IMR-90 (cell line): Measurements from ENCODE around the gene ISOC2. TPM values are rescaled to one million over a fixed set of nuclear protein-coding genes. Genes with fewer than 3 reads are reported as not detected.

Experiments
- ATAC-seq: fragments of 200-7000 bp; cut with Tn5 transposase; 2 replicates; pipeline ENCODE4 v1.9.1; 2020; ENCODE audit warnings: low read depth, mild to moderate bottlenecking, moderate library complexity
- BruUV-seq: library from RNA; stranded (reverse); fragments of 400-500 nt; replicated peaks from 2 replicates; lab custom pipeline; 2021; lab: Mats Ljungman, UMichigan
- CTCF ChIA-PET: fragments of 300-600 bp; formaldehyde crosslinking; extraction: SDS; loops from one replicate; lab custom pipeline; 2021; ENCODE audit warnings: antibody characterized with exemption; lab: Yijun Ruan, JAX
- POLR2A ChIA-PET: fragments of 300-600 bp; sonication (Branson Sonifier 250); formaldehyde crosslinking; loops from one replicate; lab custom pipeline; 2022; ENCODE audit warnings: antibody characterized with exemption; ENCODE audit not compliant: unreplicated experiment; lab: Charles Lee
- DNase-seq: peaks from one replicate; pipeline ENCODE4 v3.0.0; 2013
- H2AFZ ChIP-seq: replicated peaks from 2 replicates; pipeline ENCODE3; 2013; ENCODE audit warnings: low read length, mild to moderate bottlenecking; ENCODE audit not compliant: poor library complexity
- H2AK5ac ChIP-seq: 2 replicates; pipeline ENCODE4 v1.6.1; 2013; ENCODE audit warnings: low read depth, low read length, inconsistent platforms
- H2AK9ac ChIP-seq: replicated peaks from 2 replicates; pipeline ENCODE3; 2013; ENCODE audit warnings: mild to moderate bottlenecking, low read depth, low read length, moderate library complexity; ENCODE audit not compliant: poor library complexity
- H2BK120ac ChIP-seq: 2 replicates; pipeline ENCODE4 v1.6.1; 2013; ENCODE audit warnings: low read depth, low read length, inconsistent platforms
- H2BK15ac ChIP-seq: 3 replicates; pipeline ENCODE4 v1.6.1; 2013; ENCODE audit warnings: low read depth, low read length, inconsistent platforms
- H2BK20ac ChIP-seq: 2 replicates; pipeline ENCODE4 v1.6.1; 2013; ENCODE audit warnings: low read depth, mild to moderate bottlenecking, inconsistent platforms, low read length, moderate library complexity
- H2BK5ac ChIP-seq: 2 replicates; pipeline ENCODE4 v1.6.1; 2013; ENCODE audit warnings: mild to moderate bottlenecking, low read depth, low read length, inconsistent platforms; ENCODE audit not compliant: poor library complexity, severe bottlenecking
- H3K14ac ChIP-seq: replicated peaks from 2 replicates; pipeline ENCODE4 v1.6.1; 2013; ENCODE audit warnings: low read depth, low read length, inconsistent platforms
- H3K18ac ChIP-seq: 2 replicates; pipeline ENCODE4 v1.6.1; 2013; ENCODE audit warnings: low read depth, low read length, control low read depth
- H3K23ac ChIP-seq: 2 replicates; pipeline ENCODE4 v1.6.1; 2013; ENCODE audit warnings: low read depth, low read length, inconsistent platforms
- H3K27ac ChIP-seq: 2 replicates; pipeline ENCODE4 v1.5.1; 2013; ENCODE audit warnings: mild to moderate bottlenecking, control low read depth, low read length; ENCODE audit not compliant: insufficient read depth
- H3K27me3 ChIP-seq: 2 replicates; pipeline ENCODE4 v1.6.1; 2013; ENCODE audit warnings: low read length; ENCODE audit not compliant: control insufficient read depth, insufficient read depth
- H3K36me3 ChIP-seq: 2 replicates; pipeline ENCODE4 v1.6.1; 2013; ENCODE audit warnings: low read length, mixed read lengths; ENCODE audit not compliant: control insufficient read depth, insufficient read depth
- H3K4ac ChIP-seq: 2 replicates; pipeline ENCODE4 v1.6.1; 2013; ENCODE audit warnings: low read depth, low read length, inconsistent platforms
- H3K4me1 ChIP-seq: 2 replicates; pipeline ENCODE4 v1.6.1; 2013; ENCODE audit warnings: low read length, mixed read lengths; ENCODE audit not compliant: control insufficient read depth, insufficient read depth
- H3K4me2 ChIP-seq: 2 replicates; pipeline ENCODE4 v1.6.1; 2013; ENCODE audit warnings: low read depth, mild to moderate bottlenecking, control low read depth, low read length, moderate library complexity
- H3K4me3 ChIP-seq: 2 replicates; pipeline ENCODE4 v1.5.1; 2013; ENCODE audit warnings: low read depth, mild to moderate bottlenecking, control low read depth, low read length, moderate library complexity; ENCODE audit not compliant: insufficient read depth
- H3K56ac ChIP-seq: 2 replicates; pipeline ENCODE4 v1.6.1; 2013; ENCODE audit warnings: low read length, inconsistent platforms; ENCODE audit not compliant: insufficient read depth; ENCODE audit errors: extremely low read depth
- H3K79me1 ChIP-seq, 2 experiments: 2 replicates each; pipeline ENCODE4 v1.6.1; 2013; ENCODE audit warnings: low read length in 2 of 2, inconsistent platforms in 1 of 2, low read depth in 1 of 2
- H3K9ac ChIP-seq: 2 replicates; pipeline ENCODE4 v1.6.1; 2013; ENCODE audit warnings: low read depth, low read length, control low read depth
- H3K9me1 ChIP-seq: 2 replicates; pipeline ENCODE4 v1.6.1; 2013; ENCODE audit warnings: low read length, inconsistent platforms; ENCODE audit not compliant: insufficient read depth
- H3K9me3 ChIP-seq: 2 replicates; pipeline ENCODE4 v1.6.1; 2013; ENCODE audit warnings: low read length; ENCODE audit not compliant: control insufficient read depth, insufficient read depth
- H4K20me1 ChIP-seq: 2 replicates; pipeline ENCODE4 v1.6.1; 2013; ENCODE audit warnings: low read length, inconsistent platforms; ENCODE audit not compliant: insufficient read depth
- H4K5ac ChIP-seq: 2 replicates; pipeline ENCODE4 v1.6.1; 2013; ENCODE audit warnings: mild to moderate bottlenecking, low read depth, low read length, control low read depth
- H4K8ac ChIP-seq, 2 experiments: 2 replicates each; pipeline ENCODE4 v1.6.1; 2013; ENCODE audit warnings: low read depth in 2 of 2, low read length in 2 of 2, control low read depth in 1 of 2, inconsistent platforms in 1 of 2
- H4K91ac ChIP-seq: 2 replicates; pipeline ENCODE4 v1.6.1; 2013; ENCODE audit warnings: low read depth, low read length, inconsistent platforms; ENCODE audit not compliant: insufficient read depth
- BHLHE40 ChIP-seq: fragments of 150-350 bp; IDR thresholded peaks from 2 replicates; pipeline ENCODE4 v1.6.1; 2016; ENCODE audit warnings: mild to moderate bottlenecking, low read depth, low read length
- CHD1 ChIP-seq: IDR thresholded peaks from 2 replicates; pipeline ENCODE4 v1.6.1; 2012; ENCODE audit warnings: low read depth, low read length, improper control_type of control experiment
- FOS ChIP-seq: fragments of 150-350 bp; IDR thresholded peaks from 2 replicates; pipeline ENCODE4 v1.6.1; 2016; ENCODE audit warnings: low read depth, low read length
- RAD21 ChIP-seq: IDR thresholded peaks from 2 replicates; pipeline ENCODE4 v1.6.1; 2012; ENCODE audit warnings: low read length, improper control_type of control experiment
- WGBS, 2 experiments: methylation state at CpG; one replicate each; pipeline versions ENCODE4 v1.1.5 to v1.1.7; 2013; ENCODE audit warnings: missing lambda C conversion rate in 2 of 2; ENCODE audit not compliant: insufficient read length in 1 of 2; ENCODE audit errors: extremely low coverage in 2 of 2; 5-methylcytosine and 5-hydroxymethylcytosine counted together
- dilution Hi-C: fragments of 300-500 bp; cut with HindIII; formaldehyde crosslinking; loops from one replicate; pipeline ENCODE4 v1.14.3; 2018; ENCODE audit warnings: low sequenced_read_pairs; ENCODE audit not compliant: unreplicated experiment
- in situ Hi-C: fragments of 300-500 bp; cut with MboI; formaldehyde crosslinking; loops from 3 replicates; pipeline ENCODE4 v1.14.3; 2019; ENCODE audit warnings: low sequenced_read_pairs, inconsistent platforms, mixed read lengths
- intact Hi-C: fragments of 100-400 bp; cut with micrococcal nuclease; formaldehyde crosslinking; loops from 2 replicates; pipeline ENCODE4 v1.10.0; 2022
- polyA plus RNA-seq, 3 experiments: library from polyadenylated mRNA; depleted of rRNA; stranded (reverse); fragments of >200 nt; gene quantifications; 2 replicates each; pipeline ENCODE4 v1.2.3, GENCODE V29; 2012; ENCODE audit warnings: low replicate concordance in 1 of 3
- total RNA-seq: library from RNA; depleted of rRNA; stranded (reverse); fragments of >200 nt; gene quantifications from 2 replicates; pipeline ENCODE4 v1.2.3, GENCODE V29; 2012

ISOC2 gene
- total and polyA plus RNA-seq, 2 of the 4 experiments (the other 2 are of a cell fraction), result 56.1 to 82.1 TPM

DNA sequence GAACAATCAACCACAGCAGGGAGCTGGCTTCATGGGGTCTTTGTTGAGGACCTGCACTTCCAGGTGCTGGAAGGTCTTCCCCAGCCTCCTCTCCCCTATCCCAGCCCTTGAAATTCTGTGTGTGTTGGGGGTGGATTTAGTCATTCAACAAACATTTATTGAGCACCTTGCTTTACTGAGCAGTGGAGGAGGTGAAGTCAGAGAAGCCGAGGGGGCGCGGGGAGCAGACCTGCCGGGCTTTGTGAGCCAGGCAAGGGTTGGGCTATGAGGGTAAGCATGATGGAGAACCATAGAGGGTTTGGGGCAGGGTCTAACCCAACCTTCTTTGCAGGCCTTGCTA is 6.6 kb upstream of the ISOC2 start:
- Histone ChIP-seq H2AK9ac (peak overlapping the region; percentile 95), H3K27ac (no peak overlapping the region), H3K9ac (no peak overlapping the region), H3K4me2 (peak overlapping the region; percentile 80), H3K14ac (peak overlapping the region; percentile 64; the same call in 1 of the 2 replicates), H3K36me3 (no peaks in the 10 kb centered on the region), H3K27me3 (no peaks in the 10 kb centered on the region), H4K5ac (peak overlapping the region; percentile 65; the same call in 1 of the 2 replicates), H3K56ac (no peak overlapping the region), H4K20me1 (no peaks in the 10 kb centered on the region), H2AFZ (peak overlapping the region; percentile 97), H4K91ac (peak overlapping the region; percentile 23; the same call in 1 of the 2 replicates), H3K18ac (no peak overlapping the region), H2BK20ac (no peak overlapping the region), H3K4ac (peak overlapping the region; percentile 25; the same call in 1 of the 2 replicates), H2BK120ac (0 out of 2 replicates have a peak overlapping the region, but pooled peaks have one; percentile 55), H3K9me1 (no peaks in the 10 kb centered on the region; the same call in 1 of the 2 replicates), H4K8ac (peak overlapping the region; percentile 47 to 86; a peak in 3 of 4 replicates), H2AK5ac (peak overlapping the region; percentile 24; the same call in 1 of the 2 replicates), H3K4me1 (peaks cover 8% of the 10 kb centered on the region), H3K9me3 (no peaks in the 10 kb centered on the region), H3K4me3 (no peak overlapping the region), H2BK15ac (0 out of 3 replicates have a peak overlapping the region, but pooled peaks have one; percentile 36), H2BK5ac (no peak overlapping the region), H3K23ac (no peak overlapping the region), H3K79me1 (no peaks in the 10 kb centered on the region)
- no CpG with 5 or more reads among the region's 4 CpGs for WGBS, 2 experiments
- CTCF ChIA-PET, result interaction anchor here (1.2 to 2.6 kb wide), 6 partner anchors 9 to 44 kb away, joined by 3 to 24 read pairs (median 5); partner anchors contain the start of gene ZNF628
- DNase-seq (no peak), ATAC-seq (no peak)
- POLR2A ChIA-PET, result interaction anchor here (0.6 kb wide), 1 partner anchor 57 kb away, joined by 4 read pairs; no protein-coding TSS in a partner anchor
- BruUV-seq, result no TSS peak
- dilution Hi-C loops, result no loop called here
- TF ChIP-seq BHLHE40 (no peak), FOS (no peak), CHD1 (no peak), RAD21 (no peak)
- in situ Hi-C loops, result no loop called here
- intact Hi-C loops, result no loop called here
